Measurements from ENCODE around the gene FAM171A1. TPM values are rescaled to one million over a fixed set of nuclear protein-coding genes. Genes with fewer than 3 reads are reported as not detected.

Gene FAM171A1
- total RNA-seq, 1 donor from 2014 or later = 73.6 TPM

DNA sequence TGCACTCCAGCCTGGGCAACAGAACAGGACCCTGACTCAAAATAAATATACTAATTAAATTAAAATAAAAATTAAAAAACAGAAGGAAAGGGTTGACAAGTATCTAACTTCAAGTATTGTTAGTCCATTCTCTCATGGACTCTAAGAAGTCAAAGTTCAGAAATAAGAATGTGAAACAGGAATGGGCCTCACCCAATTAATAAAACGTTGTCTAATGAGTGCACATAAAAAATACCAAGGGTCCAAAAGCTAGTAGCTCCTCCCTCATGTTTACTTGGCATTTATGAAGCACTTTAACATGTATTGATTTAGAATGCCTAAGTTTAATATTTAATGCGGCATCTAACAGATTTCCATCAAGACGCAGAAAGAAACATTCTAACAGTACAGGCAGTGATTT, 18.9 kb downstream of the FAM171A1 start:
- TF ChIP-seq, protein P1, sequence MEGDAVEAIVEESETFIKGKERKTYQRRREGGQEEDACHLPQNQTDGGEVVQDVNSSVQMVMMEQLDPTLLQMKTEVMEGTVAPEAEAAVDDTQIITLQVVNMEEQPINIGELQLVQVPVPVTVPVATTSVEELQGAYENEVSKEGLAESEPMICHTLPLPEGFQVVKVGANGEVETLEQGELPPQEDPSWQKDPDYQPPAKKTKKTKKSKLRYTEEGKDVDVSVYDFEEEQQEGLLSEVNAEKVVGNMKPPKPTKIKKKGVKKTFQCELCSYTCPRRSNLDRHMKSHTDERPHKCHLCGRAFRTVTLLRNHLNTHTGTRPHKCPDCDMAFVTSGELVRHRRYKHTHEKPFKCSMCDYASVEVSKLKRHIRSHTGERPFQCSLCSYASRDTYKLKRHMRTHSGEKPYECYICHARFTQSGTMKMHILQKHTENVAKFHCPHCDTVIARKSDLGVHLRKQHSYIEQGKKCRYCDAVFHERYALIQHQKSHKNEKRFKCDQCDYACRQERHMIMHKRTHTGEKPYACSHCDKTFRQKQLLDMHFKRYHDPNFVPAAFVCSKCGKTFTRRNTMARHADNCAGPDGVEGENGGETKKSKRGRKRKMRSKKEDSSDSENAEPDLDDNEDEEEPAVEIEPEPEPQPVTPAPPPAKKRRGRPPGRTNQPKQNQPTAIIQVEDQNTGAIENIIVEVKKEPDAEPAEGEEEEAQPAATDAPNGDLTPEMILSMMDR (IDR thresholded peaks at IDR 0.05; ENCODE audit: unreplicated experiment) = no peak
- Mint-ChIP-seq H3K4me1 (peaks cover 9% of the 10 kb centered on the region), H3K36me3 (no peaks in the 10 kb centered on the region), H3K9me3 (no peaks in the 10 kb centered on the region), H3K27me3 (ENCODE audit: low read depth) (no peaks in the 10 kb centered on the region), H3K27ac (no peak overlapping the region), H3K4me3 (no peak overlapping the region)
- no peak for DNase-seq (ENCODE audit: low spot score in 2 of 2, unreplicated experiment in 2 of 2)

DNA sequence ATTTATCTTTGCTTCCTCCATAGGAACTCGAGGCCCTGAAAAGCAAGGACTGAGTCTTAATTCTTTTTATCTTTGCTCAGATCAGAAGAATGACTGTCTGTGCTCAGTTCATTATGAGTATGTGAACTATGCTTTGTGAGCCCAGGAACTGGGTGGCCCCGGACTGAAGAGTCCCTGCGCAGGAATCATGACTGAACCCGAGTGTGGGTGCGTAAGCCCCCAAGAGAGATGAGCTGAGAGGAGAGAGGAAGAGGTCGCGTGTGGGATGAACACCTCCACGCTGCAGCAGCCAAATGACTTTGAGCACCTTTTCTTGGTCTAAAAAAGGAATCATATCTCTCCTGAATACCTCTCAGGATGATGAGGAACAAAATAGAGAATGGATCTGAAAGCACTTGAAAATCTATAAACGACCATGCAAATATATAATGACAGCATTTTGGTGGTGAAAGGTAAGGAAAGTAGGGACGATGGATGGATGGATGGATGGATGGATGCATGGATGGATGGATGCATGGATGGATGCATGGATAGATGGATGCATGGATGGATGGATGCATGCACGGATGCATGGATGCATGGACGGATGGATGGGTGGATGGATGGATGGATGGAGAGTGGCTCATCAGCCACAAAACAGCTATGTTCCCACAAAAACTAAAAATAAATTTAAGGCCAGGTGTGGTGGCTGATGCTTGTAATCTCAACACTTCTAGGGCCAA, 19.8 kb downstream of the FAM171A1 start:
- Mint-ChIP-seq H3K9me3 (no peaks in the 10 kb centered on the region), H3K4me1 (peaks cover 13% of the 10 kb centered on the region), H3K27ac (no peak overlapping the region), H3K4me3 (no peak overlapping the region), H3K27me3 (ENCODE audit: low read depth) (no peaks in the 10 kb centered on the region), H3K36me3 (no peaks in the 10 kb centered on the region)
- TF ChIP-seq, protein P1 (IDR thresholded peaks at IDR 0.05; ENCODE audit: unreplicated experiment) = no peak
- no peak for DNase-seq (ENCODE audit: low spot score in 2 of 2, unreplicated experiment in 2 of 2)

DNA sequence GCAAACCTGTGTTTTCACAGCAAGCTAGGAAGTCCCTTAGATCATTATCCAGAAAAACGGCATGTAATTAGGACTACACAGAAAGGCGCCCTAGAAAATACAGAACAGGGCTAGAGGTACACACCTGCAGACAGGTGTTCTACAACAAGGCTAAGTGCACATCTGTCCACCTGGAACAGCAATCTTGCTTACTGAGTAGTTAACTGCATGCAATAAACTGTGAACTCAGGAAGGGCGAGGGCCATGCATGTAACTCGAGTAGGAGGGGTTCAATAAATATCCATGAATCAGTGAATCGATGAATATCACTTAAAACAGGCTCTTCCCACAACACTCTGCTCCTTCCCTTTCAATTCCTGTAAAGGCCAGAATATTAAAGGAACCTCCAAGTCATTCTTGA, 22.0 kb downstream of the FAM171A1 start:
- H3K27me3 Mint-ChIP-seq (ENCODE audit: low read depth) = no peaks in the 10 kb centered on the region
- no peak overlapping the region for H3K4me3 Mint-ChIP-seq
- TF ChIP-seq, protein P1 (IDR thresholded peaks at IDR 0.05; ENCODE audit: unreplicated experiment) = no peak
- no peak overlapping the region for H3K27ac Mint-ChIP-seq
- H3K9me3 Mint-ChIP-seq = no peaks in the 10 kb centered on the region
- H3K4me1 Mint-ChIP-seq = peaks cover 27% of the 10 kb centered on the region
- H3K36me3 Mint-ChIP-seq = no peaks in the 10 kb centered on the region
- DNase-seq (ENCODE audit: low spot score in 2 of 2, unreplicated experiment in 2 of 2) = no peak

DNA sequence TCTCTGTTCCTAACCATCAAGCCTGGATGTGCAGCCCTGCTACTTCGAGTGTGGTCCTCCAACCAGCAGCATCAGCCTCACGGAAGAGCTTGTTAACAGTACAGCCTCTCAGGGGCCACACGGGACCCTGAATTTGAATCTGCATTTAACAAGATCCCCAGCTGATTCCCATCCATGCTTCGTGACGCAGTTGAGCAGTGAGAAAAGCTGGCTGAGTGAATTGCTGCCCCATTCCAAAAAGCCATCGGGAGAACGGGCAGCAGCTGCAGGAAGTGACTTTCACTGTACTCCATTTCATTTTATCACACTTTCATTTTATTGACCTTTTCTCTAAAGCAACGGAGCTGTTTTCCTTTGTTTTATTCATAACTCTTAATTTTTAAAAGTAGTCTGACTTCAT, 22.5 kb downstream of the FAM171A1 start:
- DNase-seq (ENCODE audit: low spot score in 2 of 2, unreplicated experiment in 2 of 2) = no peak
- Mint-ChIP-seq H3K9me3 (no peaks in the 10 kb centered on the region), H3K36me3 (no peaks in the 10 kb centered on the region), H3K4me1 (peaks cover 30% of the 10 kb centered on the region), H3K4me3 (no peak overlapping the region), H3K27me3 (ENCODE audit: low read depth) (no peaks in the 10 kb centered on the region), H3K27ac (no peak overlapping the region)
- TF ChIP-seq, protein P1 (IDR thresholded peaks at IDR 0.05; ENCODE audit: unreplicated experiment) = no peak

DNA sequence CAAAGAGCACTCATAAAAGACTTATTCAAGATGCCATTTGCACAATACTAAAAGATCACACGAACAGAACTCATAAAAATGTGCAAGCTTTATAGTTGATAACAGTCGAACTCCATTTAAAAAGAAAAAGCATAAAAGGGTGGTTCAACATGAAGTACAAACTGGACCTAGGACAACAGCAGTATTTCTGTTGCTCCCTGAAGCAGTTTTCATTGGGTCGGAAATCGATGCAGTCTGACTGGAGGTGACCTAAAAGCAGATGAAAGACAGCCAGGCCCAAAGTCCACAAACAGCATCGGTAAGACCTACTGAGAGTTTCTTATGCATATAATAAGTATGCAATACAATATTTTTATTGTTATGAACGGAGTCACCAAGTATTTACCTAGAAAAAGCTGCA, 23.9 kb downstream of the FAM171A1 start:
- Mint-ChIP-seq H3K27me3 (ENCODE audit: low read depth) (no peaks in the 10 kb centered on the region), H3K9me3 (no peaks in the 10 kb centered on the region), H3K27ac (no peak overlapping the region), H3K4me1 (peaks cover 30% of the 10 kb centered on the region), H3K4me3 (no peak overlapping the region), H3K36me3 (no peaks in the 10 kb centered on the region)
- no peak for DNase-seq (ENCODE audit: low spot score in 2 of 2, unreplicated experiment in 2 of 2)
- TF ChIP-seq, protein P1 (IDR thresholded peaks at IDR 0.05; ENCODE audit: unreplicated experiment) = no peak

Data from mesothelial cell of epicardium (in vitro differentiated cells).